Measurements from ENCODE around the gene PCDH17. TPM values are rescaled to one million over a fixed set of nuclear protein-coding genes. Genes with fewer than 3 reads are reported as not detected.

The PCDH17 gene
- total RNA-seq: 10 to 100 TPM in 1 of 4 donors, 1 to 10 TPM in 3; 2.3 to 26.0 (median 3.7) TPM

DNA sequence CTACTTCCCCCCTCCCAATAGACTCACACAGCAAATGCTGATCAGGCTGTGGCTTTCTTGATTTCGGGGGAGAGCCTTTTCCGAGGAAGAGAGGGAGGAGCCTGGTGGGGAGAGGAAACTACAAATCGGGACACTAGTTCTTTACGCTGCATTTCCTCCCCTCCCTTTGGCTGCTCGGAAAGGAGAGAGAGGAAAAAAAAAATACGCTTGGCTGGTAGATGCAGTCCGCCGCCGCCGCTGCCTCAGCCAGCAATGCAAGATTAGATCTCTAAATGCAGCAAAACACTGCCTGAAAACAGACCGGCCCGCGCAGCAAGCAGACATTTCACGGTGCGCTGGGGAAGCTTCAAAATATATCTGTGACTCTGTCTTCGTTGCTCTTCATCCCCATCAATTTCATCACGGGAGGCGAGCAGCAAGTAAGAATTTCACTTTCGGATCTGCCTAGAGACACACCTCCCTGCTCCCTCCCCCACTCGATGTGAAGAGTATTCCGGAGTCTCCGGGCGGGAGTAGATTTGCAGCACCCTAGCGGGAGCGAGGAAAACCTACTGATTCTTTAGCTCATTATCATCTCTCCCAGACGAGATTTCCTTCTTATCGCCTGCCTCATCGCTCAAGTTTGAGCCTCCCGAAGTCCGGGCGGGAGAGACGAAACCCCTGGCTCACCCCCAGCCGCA is at the start of gene PCDH17:
Gene PCDH17 (plus strand): TSS at position 149 of the 680 bp plus-strand sequence. CDS start 803 bp downstream, outside the sequence.
- Histone ChIP-seq H3K9me3 (no peaks in the 10 kb centered on the region), H3K36me3 (no peaks in the 10 kb centered on the region), H3K4me3 (replicated peaks in 1 of 3) (peak within 1 kb of the TSS in 2 of 3 donors; percentile 6 to 30), H3K4me1 (peaks cover 17 to 20% of the 10 kb centered on the region in 2 donors), H3K27ac (peak within 1 kb of the TSS in 2 of 3 donors; percentile 51 to 63), H3K27me3 (peaks cover 28% of the 10 kb centered on the region)
- peak; percentile 12 for DNase-seq
- WGBS, 2 donors: 1 to 2% methylated on average over 33 of the region's 33 CpGs
- TF ChIP-seq POLR2A (IDR thresholded peaks at IDR 0.05) (no peak), CTCF (IDR thresholded peaks at IDR 0.05) (no peak)
- intact Hi-C loops (cut with DNase I): no loop called here

DNA sequence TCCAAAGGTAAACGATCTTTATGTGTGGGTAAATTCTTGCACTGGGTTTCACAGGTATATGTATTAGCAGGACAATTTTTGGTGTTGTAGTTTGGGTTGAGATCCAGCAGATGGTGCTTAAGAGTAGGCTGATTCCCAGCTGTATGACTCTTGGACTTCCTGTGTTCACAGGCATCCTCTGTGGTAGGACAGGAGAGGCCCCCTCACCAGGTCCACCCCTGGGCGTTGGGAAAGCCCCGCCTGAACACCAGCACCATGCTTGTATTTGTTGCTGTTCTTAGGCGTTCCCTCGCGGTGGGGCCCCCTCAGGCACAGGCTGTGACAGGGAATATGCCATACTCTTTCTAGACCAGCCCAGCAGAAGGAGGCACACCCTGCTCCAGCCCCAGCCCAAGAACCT is 49.5 kb upstream of the PCDH17 start:
- TF ChIP-seq CTCF (IDR thresholded peaks at IDR 0.05): no peak
- TF ChIP-seq POLR2A (IDR thresholded peaks at IDR 0.05): no peak
- DNase-seq: no peak
- WGBS, 2 donors: 77 to 80% methylated on average over 6 of the region's 6 CpGs

DNA sequence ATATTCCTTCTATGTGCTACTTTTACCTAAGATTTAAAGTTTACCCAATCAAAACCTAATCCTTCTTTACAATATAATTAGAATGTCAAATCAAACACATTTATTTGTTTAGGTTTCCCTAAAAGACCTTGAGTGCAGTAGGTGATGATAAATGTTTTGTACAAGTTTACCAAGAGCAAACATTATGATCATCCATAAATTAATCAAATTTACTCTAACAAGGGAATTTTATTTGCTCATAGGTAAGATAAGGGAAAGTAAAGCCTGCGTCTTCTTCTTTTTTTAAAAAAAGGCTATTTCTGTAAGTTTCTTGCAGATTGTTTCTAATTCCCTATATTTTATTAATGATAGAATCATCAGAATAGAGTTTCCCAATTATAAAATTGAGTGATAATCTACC is 48.0 kb upstream of the PCDH17 start:
- Histone ChIP-seq H3K4me1 (no peaks in the 10 kb centered on the region), H3K36me3 (no peaks in the 10 kb centered on the region), H3K27ac (no peak overlapping the region), H3K9me3 (no peaks in the 10 kb centered on the region), H3K4me3 (replicated peaks in 1 of 3) (no peak overlapping the region), H3K27me3 (no peaks in the 10 kb centered on the region)
- 83 to 86% methylated on average over 1 of the region's 1 CpG for WGBS, 2 donors
- TF ChIP-seq POLR2A (IDR thresholded peaks at IDR 0.05) (no peak), CTCF (IDR thresholded peaks at IDR 0.05) (no peak)
- no peak for DNase-seq
- intact Hi-C loops (cut with DNase I): no loop called here

More for the DNA sequence above, 49.5 kb upstream of the PCDH17 start:
- Histone ChIP-seq H3K27me3 (no peaks in the 10 kb centered on the region), H3K4me3 (replicated peaks in 1 of 3) (no peak overlapping the region), H3K9me3 (no peaks in the 10 kb centered on the region), H3K27ac (no peak overlapping the region), H3K36me3 (no peaks in the 10 kb centered on the region), H3K4me1 (no peaks in the 10 kb centered on the region)
- intact Hi-C loops (cut with DNase I): no loop called here

GRCh38 chr13:57588639-57589038 is 42.9 kb upstream of the PCDH17 start:
- Histone ChIP-seq H3K4me1 (no peaks in the 10 kb centered on the region), H3K9me3 (no peaks in the 10 kb centered on the region), H3K4me3 (replicated peaks in 1 of 3) (no peak overlapping the region), H3K36me3 (no peaks in the 10 kb centered on the region), H3K27me3 (no peaks in the 10 kb centered on the region), H3K27ac (no peak overlapping the region)
- intact Hi-C loops (cut with DNase I): no loop called here
- 88 to 89% methylated on average over 3 of the region's 3 CpGs for WGBS, 2 donors
- no peak for DNase-seq
- TF ChIP-seq POLR2A (IDR thresholded peaks at IDR 0.05) (no peak), CTCF (IDR thresholded peaks at IDR 0.05) (no peak)

GRCh38 chr13:57595775-57596174 is 35.8 kb upstream of the PCDH17 start:
- TF ChIP-seq CTCF (IDR thresholded peaks at IDR 0.05): no peak
- no peak for TF ChIP-seq POLR2A (IDR thresholded peaks at IDR 0.05)
- Histone ChIP-seq H3K4me1 (no peaks in the 10 kb centered on the region), H3K4me3 (replicated peaks in 1 of 3) (no peak overlapping the region), H3K9me3 (no peaks in the 10 kb centered on the region), H3K27me3 (no peaks in the 10 kb centered on the region), H3K27ac (no peak overlapping the region), H3K36me3 (no peaks in the 10 kb centered on the region)
- DNase-seq: no peak
- intact Hi-C loops (cut with DNase I): no loop called here
- WGBS, 2 donors: 76 to 81% methylated on average over 1 of the region's 1 CpG
